Fibroblast of lung (primary cell): ENCODE results near the gene CD47. TPM values are rescaled to one million over a fixed set of nuclear protein-coding genes. Genes with fewer than 3 reads are reported as not detected.

Experiments
- DNase-seq, 2 donors: peaks; one replicate each; pipeline versions ENCODE4 v3.0.0 to v3.0.0-alpha.2; 2010; ENCODE audit warnings: low read depth in 2 of 2
- H2AFZ ChIP-seq: 2 replicates; pipeline ENCODE4 v1.5.1; 2012; ENCODE audit warnings: low read length, control low read depth, inconsistent platforms
- H3K27ac ChIP-seq: 2 replicates; pipeline ENCODE4 v1.5.1; 2011; ENCODE audit warnings: low read length, control low read depth; ENCODE audit not compliant: insufficient read depth
- H3K27me3 ChIP-seq: 2 replicates; pipeline ENCODE4 v1.5.1; 2011; ENCODE audit warnings: mild to moderate bottlenecking, low read length; ENCODE audit not compliant: control insufficient read depth, insufficient read depth
- H3K36me3 ChIP-seq: 2 replicates; pipeline ENCODE4 v1.5.1; 2011; ENCODE audit warnings: low read length; ENCODE audit not compliant: control insufficient read depth, insufficient read depth
- H3K4me1 ChIP-seq: 2 replicates; pipeline ENCODE4 v1.5.1; 2011; ENCODE audit warnings: low read length; ENCODE audit not compliant: control insufficient read depth, insufficient read depth; ENCODE audit errors: extremely low read depth
- H3K4me2 ChIP-seq: 2 replicates; pipeline ENCODE4 v1.5.1; 2011; ENCODE audit warnings: low read length, control low read depth; ENCODE audit not compliant: insufficient read depth; ENCODE audit errors: extremely low read depth
- H3K4me3 ChIP-seq, 4 experiments: fragments of 200-600 bp in 1 of 4; sonication (generic) in 1 of 4; replicated peaks in 1 of 4; 2 replicates each; pipeline ENCODE4 v1.5.1; 2011 to 2016; ENCODE audit warnings: low read length in 4 of 4, low read depth in 3 of 4, mild to moderate bottlenecking in 3 of 4, control low read depth in 2 of 4, inconsistent platforms in 1 of 4, mixed read lengths in 1 of 4; ENCODE audit not compliant: insufficient read depth in 1 of 4; ENCODE audit errors: control extremely low read depth in 1 of 4
- H3K79me2 ChIP-seq: 2 replicates; pipeline ENCODE4 v1.5.1; 2012; ENCODE audit warnings: mild to moderate bottlenecking, low read length, inconsistent platforms; ENCODE audit not compliant: control insufficient read depth, insufficient read depth
- H3K9ac ChIP-seq: 2 replicates; pipeline ENCODE4 v1.5.1; 2011; ENCODE audit warnings: mild to moderate bottlenecking, low read length, control low read depth; ENCODE audit not compliant: insufficient read depth
- H3K9me3 ChIP-seq: 2 replicates; pipeline ENCODE4 v1.5.1; 2012; ENCODE audit warnings: low read depth, low read length; ENCODE audit not compliant: control insufficient read depth, insufficient read depth
- H4K20me1 ChIP-seq: 2 replicates; pipeline ENCODE4 v1.5.1; 2011; ENCODE audit warnings: low read length; ENCODE audit not compliant: control insufficient read depth, insufficient read depth; ENCODE audit errors: extremely low read depth
- EZH2 ChIP-seq: IDR thresholded peaks from 2 replicates; pipeline ENCODE4 v1.5.1; 2012; ENCODE audit warnings: low read length, control low read depth, mild to moderate bottlenecking; ENCODE audit errors: missing control alignments
- polyA plus RNA-seq, 2 donors: library from polyadenylated mRNA; depleted of rRNA in 1 of 2; stranded (reverse) in 1 of 2; unstranded in 1 of 2; fragments of >200 nt; gene quantifications; 2 replicates each; pipeline ENCODE4 v1.2.1, GENCODE V29; 2011 to 2012; ENCODE audit warnings: missing spikeins in 1 of 2
- total RNA-seq: library from RNA; depleted of rRNA; stranded (reverse); fragments of >200 nt; gene quantifications from 2 replicates; pipeline ENCODE4 v1.2.1, GENCODE V29; 2014
- TF ChIP-seq, protein P1 (sequence below), 2 donors: IDR thresholded peaks in 1 of 2; conservative IDR thresholded peaks in 1 of 2; 1 replicate in 1 of 2; 2 replicates in 1 of 2; pipeline ENCODE4 v1.5.1; 2011 to 2012; ENCODE audit warnings: low read length in 2 of 2, control low read depth in 1 of 2, inconsistent platforms in 1 of 2, low read depth in 1 of 2, mild to moderate bottlenecking in 1 of 2

Gene CD47
- total and polyA plus RNA-seq, 2 donors (not counting 1 experiment from before 2014, with no cell fraction given), result 72.0 to 91.7 TPM

DNA sequence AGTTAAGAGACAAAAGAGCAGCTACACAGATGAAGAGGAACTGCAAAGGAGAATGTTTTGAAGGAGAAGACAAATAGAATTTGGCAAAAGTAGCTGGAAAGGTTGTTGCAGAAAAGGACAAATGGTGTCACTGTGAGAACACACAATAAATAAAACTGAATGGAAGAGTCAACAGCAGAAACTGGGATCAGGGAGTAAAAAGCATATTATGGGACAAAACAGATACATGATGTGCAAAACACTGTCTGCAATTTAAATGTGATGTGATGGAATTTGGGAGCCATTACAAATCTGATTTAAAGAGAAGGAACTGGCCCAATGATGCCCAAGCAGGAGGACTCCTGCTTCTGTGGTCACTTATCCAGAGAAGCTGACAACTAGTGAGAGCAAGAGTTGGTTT lies 46.1 kb downstream of the CD47 start:
- no peak for TF ChIP-seq EZH2
- TF ChIP-seq, protein P1, sequence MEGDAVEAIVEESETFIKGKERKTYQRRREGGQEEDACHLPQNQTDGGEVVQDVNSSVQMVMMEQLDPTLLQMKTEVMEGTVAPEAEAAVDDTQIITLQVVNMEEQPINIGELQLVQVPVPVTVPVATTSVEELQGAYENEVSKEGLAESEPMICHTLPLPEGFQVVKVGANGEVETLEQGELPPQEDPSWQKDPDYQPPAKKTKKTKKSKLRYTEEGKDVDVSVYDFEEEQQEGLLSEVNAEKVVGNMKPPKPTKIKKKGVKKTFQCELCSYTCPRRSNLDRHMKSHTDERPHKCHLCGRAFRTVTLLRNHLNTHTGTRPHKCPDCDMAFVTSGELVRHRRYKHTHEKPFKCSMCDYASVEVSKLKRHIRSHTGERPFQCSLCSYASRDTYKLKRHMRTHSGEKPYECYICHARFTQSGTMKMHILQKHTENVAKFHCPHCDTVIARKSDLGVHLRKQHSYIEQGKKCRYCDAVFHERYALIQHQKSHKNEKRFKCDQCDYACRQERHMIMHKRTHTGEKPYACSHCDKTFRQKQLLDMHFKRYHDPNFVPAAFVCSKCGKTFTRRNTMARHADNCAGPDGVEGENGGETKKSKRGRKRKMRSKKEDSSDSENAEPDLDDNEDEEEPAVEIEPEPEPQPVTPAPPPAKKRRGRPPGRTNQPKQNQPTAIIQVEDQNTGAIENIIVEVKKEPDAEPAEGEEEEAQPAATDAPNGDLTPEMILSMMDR (conservative IDR thresholded peaks at IDR 0.05 in 1 of 2, IDR thresholded peaks at IDR 0.05 in 1 of 2; ENCODE audit: low read depth in 1 of 2, low read length in 2 of 2), result no peak
- Histone ChIP-seq H3K79me2 (no peaks in the 10 kb centered on the region), H3K27ac (no peak overlapping the region), H3K4me1 (no peaks in the 10 kb centered on the region), H3K36me3 (peaks cover 2% of the 10 kb centered on the region), H3K9ac (no peak overlapping the region), H3K4me2 (no peak overlapping the region), H3K9me3 (no peaks in the 10 kb centered on the region), H3K27me3 (no peaks in the 10 kb centered on the region), H3K4me3 (no peak overlapping the region), H2AFZ (no peak overlapping the region), H4K20me1 (no peaks in the 10 kb centered on the region)
- DNase-seq, result no peak

DNA sequence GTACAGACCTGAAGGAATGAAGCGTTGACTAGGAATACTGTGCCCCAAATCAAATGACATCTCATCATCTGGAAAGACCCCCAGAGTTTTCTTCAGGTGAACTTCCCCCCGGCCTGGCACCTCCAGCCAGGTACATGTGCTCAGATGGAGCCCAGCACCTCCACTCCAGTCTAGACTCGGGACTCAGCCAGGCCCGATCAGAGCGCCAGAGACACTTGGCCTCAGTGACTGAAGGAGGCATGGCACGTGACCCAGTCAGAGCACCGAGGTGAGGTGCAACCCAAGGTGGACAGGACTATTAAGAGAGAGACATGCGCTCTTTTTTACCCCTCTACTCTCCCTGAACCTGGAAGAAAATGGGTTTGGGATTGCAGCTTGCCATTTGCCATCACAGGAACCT lies 48.5 kb downstream of the CD47 start:
- Histone ChIP-seq H3K4me3 (no peak overlapping the region), H3K79me2 (no peaks in the 10 kb centered on the region), H3K27me3 (no peaks in the 10 kb centered on the region), H3K36me3 (peaks cover 2% of the 10 kb centered on the region), H2AFZ (no peak overlapping the region), H3K4me2 (no peak overlapping the region), H3K27ac (no peak overlapping the region), H3K4me1 (peaks cover 3% of the 10 kb centered on the region), H4K20me1 (no peaks in the 10 kb centered on the region), H3K9ac (no peak overlapping the region), H3K9me3 (no peaks in the 10 kb centered on the region)
- no peak for TF ChIP-seq EZH2
- TF ChIP-seq, protein P1 (conservative IDR thresholded peaks at IDR 0.05 in 1 of 2, IDR thresholded peaks at IDR 0.05 in 1 of 2; ENCODE audit: low read depth in 1 of 2, low read length in 2 of 2), result no peak
- no peak for DNase-seq

DNA sequence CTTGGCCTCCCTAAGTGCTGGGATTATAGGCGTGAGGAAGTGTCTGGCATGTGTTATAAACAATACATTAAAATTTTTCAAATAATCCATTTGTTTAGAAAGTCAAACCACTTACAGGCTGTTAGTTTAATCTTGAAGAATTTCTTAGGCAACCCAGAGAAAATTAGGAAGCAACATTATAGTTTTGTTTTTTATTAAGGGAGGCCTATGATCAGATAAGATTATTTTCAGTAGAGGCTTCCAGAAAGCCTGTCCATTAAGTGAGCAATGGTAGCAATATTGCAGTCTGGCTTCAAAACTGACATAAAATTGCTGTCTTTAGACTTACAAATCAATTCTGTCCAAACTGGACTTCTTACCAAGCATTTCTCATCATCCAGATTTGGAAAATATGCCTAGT lies 49.6 kb downstream of the CD47 start:
- H4K20me1 ChIP-seq, result no peaks in the 10 kb centered on the region
- H3K36me3 ChIP-seq, result peaks cover 2% of the 10 kb centered on the region
- H3K4me1 ChIP-seq, result peaks cover 5% of the 10 kb centered on the region
- H3K9ac ChIP-seq, result no peak overlapping the region
- H3K9me3 ChIP-seq, result no peaks in the 10 kb centered on the region
- H3K27me3 ChIP-seq, result no peaks in the 10 kb centered on the region
- H2AFZ ChIP-seq, result no peak overlapping the region
- H3K27ac ChIP-seq, result no peak overlapping the region
- no peak overlapping the region for H3K4me3 ChIP-seq
- no peak overlapping the region for H3K4me2 ChIP-seq
- H3K79me2 ChIP-seq, result no peaks in the 10 kb centered on the region
- DNase-seq, result no peak
- no peak for TF ChIP-seq EZH2
